Spinal cord (tissue), 10 donors: Measurements from ENCODE around the gene RFX8. TPM values are rescaled to one million over a fixed set of nuclear protein-coding genes. Genes with fewer than 3 reads are reported as not detected.
"Not testable (repeated sequence)": the region's sequence is repeated elsewhere in the genome, so short reads cannot be mapped to it uniquely, and the experiment has no call there.

ENCODE experiments used
- DNase-seq, 6 donors: peaks; one replicate each; pipeline versions ENCODE4 v3.0.0 to v3.0.0-alpha.2; 2013 to 2015; ENCODE audit warnings: low spot score in 6 of 6, low read depth in 4 of 6
- H3K27ac ChIP-seq: one replicate; pipeline ENCODE4 v1.5.1; 2013; ENCODE audit warnings: low read depth, low read length, control low read depth
- H3K27me3 ChIP-seq: one replicate; pipeline ENCODE4 v1.6.1; 2013; ENCODE audit warnings: low read length; ENCODE audit not compliant: control insufficient read depth, insufficient read depth
- H3K36me3 ChIP-seq: one replicate; pipeline ENCODE4 v1.6.1; 2013; ENCODE audit warnings: low read length; ENCODE audit not compliant: control insufficient read depth, insufficient read depth
- H3K4me1 ChIP-seq: one replicate; pipeline ENCODE4 v1.6.1; 2013; ENCODE audit warnings: low read length; ENCODE audit not compliant: control insufficient read depth, insufficient read depth
- H3K4me3 ChIP-seq: one replicate; pipeline ENCODE4 v1.5.1; 2013; ENCODE audit warnings: low read depth, low read length, control low read depth
- H3K9me3 ChIP-seq: one replicate; pipeline ENCODE4 v1.6.1; 2013; ENCODE audit warnings: low read length; ENCODE audit not compliant: control insufficient read depth, insufficient read depth
- WGBS: methylation state at CpG from one replicate; pipeline ENCODE4 v1.1.5; 2013; ENCODE audit warnings: missing lambda C conversion rate; ENCODE audit not compliant: insufficient coverage; 5-methylcytosine and 5-hydroxymethylcytosine counted together
- polyA plus RNA-seq, 2 donors: library from polyadenylated mRNA; unstranded; fragments of 120-200 nt; gene quantifications; one replicate each; pipeline ENCODE4 v1.2.1, GENCODE V29; 2013; ENCODE audit not compliant: insufficient read length in 2 of 2
- total RNA-seq, 2 donors: library from RNA; depleted of rRNA in 1 of 2; stranded (reverse); fragments of 120-200 nt in 1 of 2; fragments of >200 nt in 1 of 2; gene quantifications; one replicate each; pipeline versions ENCODE4 v1.2.3 to v1.2.4, GENCODE V29; 2013 to 2014
- donor health status: healthy.

The RFX8 gene
- total and polyA plus RNA-seq, 4 donors, result 0.66 to 1.4 (median 1.1) TPM

- Histone ChIP-seq H3K27me3 (no peaks in the 10 kb centered on the region), H3K27ac (no peak overlapping the region), H3K4me1 (peaks cover 4% of the 10 kb centered on the region), H3K36me3 (no peaks in the 10 kb centered on the region), H3K4me3 (no peak overlapping the region), H3K9me3 (no peaks in the 10 kb centered on the region)
- DNase-seq, result no peak
- no CpG with 5 or more reads among the region's 1 CpG for WGBS
These were observed 36.5 kb upstream of the RFX8 start for GRCh38 chr2:101511381-101511780.

GRCh38 chr2:101509499-101510284 lies 34.8 kb upstream of the RFX8 start:
- no peak for DNase-seq
- Histone ChIP-seq H3K9me3 (no peaks in the 10 kb centered on the region), H3K27ac (no peak overlapping the region), H3K4me1 (no peaks in the 10 kb centered on the region), H3K4me3 (no peak overlapping the region), H3K36me3 (no peaks in the 10 kb centered on the region), H3K27me3 (no peaks in the 10 kb centered on the region)
- 96% methylated on average over 7 of the region's 8 CpGs for WGBS

- Histone ChIP-seq H3K9me3 (no peaks in the 10 kb centered on the region), H3K27ac (no peak overlapping the region), H3K4me3 (no peak overlapping the region), H3K36me3 (no peaks in the 10 kb centered on the region), H3K27me3 (no peaks in the 10 kb centered on the region), H3K4me1 (no peaks in the 10 kb centered on the region)
- DNase-seq, result no peak
- WGBS, result no CpG with 5 or more reads among the region's 5 CpGs
These were observed 33.7 kb upstream of the RFX8 start for GRCh38 chr2:101508636-101509035.

GRCh38 chr2:101505276-101505675 lies 30.4 kb upstream of the RFX8 start:
- H3K36me3 ChIP-seq, result not testable (repeated sequence)
- no CpG with 5 or more reads among the region's 4 CpGs for WGBS

DNA sequence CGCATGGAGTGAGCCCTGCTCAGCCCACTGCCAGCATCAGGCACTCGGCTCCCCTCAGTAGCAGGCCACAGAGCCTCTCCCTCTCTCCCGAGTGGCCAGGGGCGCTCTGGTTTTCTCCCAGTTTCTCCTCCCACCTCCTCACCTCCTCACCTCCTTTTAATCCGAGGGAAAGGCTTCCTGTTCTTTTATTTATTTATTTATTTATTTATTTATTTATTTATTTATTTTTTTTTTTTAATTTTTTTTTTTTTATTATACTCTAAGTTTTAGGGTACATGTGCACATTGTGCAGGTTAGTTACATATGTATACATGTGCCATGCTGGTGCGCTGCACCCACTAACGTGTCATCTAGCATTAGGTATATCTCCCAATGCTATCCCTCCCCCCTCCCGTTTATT lies 29.8 kb upstream of the RFX8 start:
- not testable (repeated sequence) for H3K4me1 ChIP-seq, H3K4me3 ChIP-seq, H3K36me3 ChIP-seq, H3K27ac ChIP-seq, H3K9me3 ChIP-seq, H3K27me3 ChIP-seq, DNase-seq
- WGBS, result 94% methylated on average over 2 of the region's 8 CpGs

More at GRCh38 chr2:101505276-101505675, 30.4 kb upstream of the RFX8 start:
- not testable (repeated sequence) for H3K27me3 ChIP-seq, H3K27ac ChIP-seq, DNase-seq, H3K9me3 ChIP-seq, H3K4me1 ChIP-seq, H3K4me3 ChIP-seq

DNA sequence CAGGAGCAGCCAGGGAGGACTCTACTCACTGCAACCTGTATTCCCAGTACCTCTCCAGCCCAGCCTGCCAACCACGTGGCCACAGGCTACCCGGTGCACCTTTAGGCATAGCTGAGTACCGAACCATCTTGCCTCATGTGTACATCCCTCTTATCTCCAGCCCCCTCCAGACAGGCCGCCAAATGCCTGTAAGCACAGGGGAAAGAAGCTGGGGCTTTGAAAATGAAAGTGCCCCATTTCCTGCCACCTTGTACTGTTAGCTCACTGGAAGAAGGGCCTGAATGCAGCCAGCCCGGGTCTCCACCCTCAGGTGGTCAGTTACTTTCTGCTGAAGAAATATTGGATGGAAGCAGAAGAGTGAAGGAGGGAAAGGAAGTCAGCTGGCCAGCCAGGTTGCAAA lies 27.2 kb upstream of the RFX8 start:
- no peaks in the 10 kb centered on the region for H3K36me3 ChIP-seq
- no peak overlapping the region for H3K4me3 ChIP-seq
- H3K9me3 ChIP-seq, result no peaks in the 10 kb centered on the region
- H3K27ac ChIP-seq, result no peak overlapping the region
- DNase-seq, result no peak
- 71% methylated on average over 3 of the region's 5 CpGs for WGBS
- H3K27me3 ChIP-seq, result no peaks in the 10 kb centered on the region
- H3K4me1 ChIP-seq, result no peaks in the 10 kb centered on the region

DNA sequence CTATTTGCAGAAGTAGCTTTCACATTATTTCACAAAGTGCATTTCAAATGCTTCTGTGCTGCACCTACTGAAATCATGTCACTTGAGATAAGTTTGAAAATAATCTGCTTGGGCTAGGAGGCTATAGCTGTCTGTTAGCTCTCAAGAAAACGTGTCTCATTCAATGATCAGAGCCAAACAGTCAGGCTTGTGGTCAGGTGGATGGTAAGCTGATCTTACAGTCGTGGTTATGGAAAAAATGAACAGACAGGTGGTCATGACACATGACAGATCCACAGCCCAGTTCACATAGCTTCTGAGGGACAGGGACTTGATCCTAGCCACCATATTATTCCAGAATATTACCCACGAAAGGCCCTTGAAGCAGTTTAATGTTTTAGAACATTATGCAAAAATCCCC lies 26.5 kb upstream of the RFX8 start:
- no peak for DNase-seq
- H3K27ac ChIP-seq, result no peak overlapping the region

DNA sequence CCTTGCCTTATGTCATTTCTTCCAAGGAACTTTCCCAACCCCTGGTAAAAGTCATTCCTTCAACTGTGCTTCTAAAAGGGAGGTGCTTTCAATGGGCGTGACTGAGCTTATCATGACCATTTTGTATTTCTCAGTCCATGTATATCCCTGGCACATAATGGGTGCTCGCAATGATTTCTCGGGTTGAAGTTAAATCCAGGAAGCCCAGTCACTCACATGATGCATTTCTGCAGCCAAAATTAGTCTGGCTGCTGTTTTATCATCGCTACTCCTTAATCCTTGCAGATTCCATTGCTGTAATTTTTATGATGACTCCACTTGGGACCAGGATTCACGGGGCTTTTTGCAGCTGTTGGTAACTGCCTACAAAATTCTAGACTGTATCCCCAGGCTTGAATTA lies 25.9 kb upstream of the RFX8 start:
- WGBS, result 52% methylated on average over 5 of the region's 5 CpGs
- Histone ChIP-seq H3K36me3 (no peaks in the 10 kb centered on the region), H3K27me3 (no peaks in the 10 kb centered on the region), H3K27ac (no peak overlapping the region), H3K4me3 (no peak overlapping the region), H3K4me1 (no peaks in the 10 kb centered on the region), H3K9me3 (no peaks in the 10 kb centered on the region)
- peak in 1 of 6 donors; percentile 65 for DNase-seq

More for the DNA sequence above, 26.5 kb upstream of the RFX8 start:
- Histone ChIP-seq H3K36me3 (no peaks in the 10 kb centered on the region), H3K27me3 (no peaks in the 10 kb centered on the region), H3K9me3 (no peaks in the 10 kb centered on the region), H3K4me3 (no peak overlapping the region), H3K4me1 (no peaks in the 10 kb centered on the region)
- 67% methylated on average over 1 of the region's 3 CpGs for WGBS

GRCh38 chr2:101500180-101500579 lies 25.3 kb upstream of the RFX8 start:
- Histone ChIP-seq H3K36me3 (no peaks in the 10 kb centered on the region), H3K9me3 (no peaks in the 10 kb centered on the region), H3K27ac (no peak overlapping the region), H3K4me1 (no peaks in the 10 kb centered on the region), H3K27me3 (no peaks in the 10 kb centered on the region), H3K4me3 (no peak overlapping the region)
- WGBS, result 54% methylated on average over 2 of the region's 2 CpGs
- DNase-seq, result peak in 2 of 6 donors; percentile 47 to 68

- no peaks in the 10 kb centered on the region for H3K4me1 ChIP-seq
- H3K27ac ChIP-seq, result no peak overlapping the region
- H3K36me3 ChIP-seq, result no peaks in the 10 kb centered on the region
- no peak overlapping the region for H3K4me3 ChIP-seq
- no peak for DNase-seq
- no peaks in the 10 kb centered on the region for H3K27me3 ChIP-seq
- no peaks in the 10 kb centered on the region for H3K9me3 ChIP-seq
- no CpG with 5 or more reads among the region's 4 CpGs for WGBS
These were observed 21.4 kb upstream of the RFX8 start for GRCh38 chr2:101496279-101496678.
